ENCODE results near the gene NTRK2.

DNA sequence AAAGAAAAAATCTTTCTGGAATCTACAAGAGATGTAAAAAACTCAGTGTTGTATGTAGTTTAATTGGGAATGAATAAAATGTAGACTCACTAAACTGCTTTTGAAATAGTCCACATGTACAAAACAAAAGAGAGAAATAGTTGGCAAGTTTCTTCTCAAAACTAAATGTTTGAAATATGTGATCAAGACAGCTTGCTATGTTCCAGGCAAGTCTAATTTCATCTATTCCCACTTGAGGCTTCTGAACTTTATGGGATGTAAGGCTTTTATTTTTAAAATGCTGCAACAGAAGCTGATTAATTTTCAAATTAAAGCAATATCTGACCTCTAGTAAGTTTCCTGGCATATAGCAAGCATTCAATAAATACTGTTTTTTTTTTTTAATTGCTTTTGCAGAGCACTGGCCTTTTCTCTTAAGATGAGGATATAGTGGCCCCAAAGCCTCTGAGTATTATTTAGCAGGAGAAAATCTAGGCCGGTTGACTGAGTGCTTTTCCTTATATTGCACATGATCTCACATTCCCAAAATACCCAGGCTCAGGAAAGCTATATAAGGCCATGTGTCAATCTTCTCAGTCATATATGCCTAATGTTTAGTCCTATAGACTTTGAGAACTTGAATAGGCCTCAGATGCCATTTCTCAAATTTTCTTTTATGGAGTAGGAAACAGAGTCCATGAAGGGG is 183.2 kb downstream of the NTRK2 start:
- no peak for TF ChIP-seq ZNF76 (tag by site-specific recombination; IDR thresholded peaks at IDR 0.05; ENCODE audit: borderline replicate concordance, low read depth)
- TF ChIP-seq, protein P1, sequence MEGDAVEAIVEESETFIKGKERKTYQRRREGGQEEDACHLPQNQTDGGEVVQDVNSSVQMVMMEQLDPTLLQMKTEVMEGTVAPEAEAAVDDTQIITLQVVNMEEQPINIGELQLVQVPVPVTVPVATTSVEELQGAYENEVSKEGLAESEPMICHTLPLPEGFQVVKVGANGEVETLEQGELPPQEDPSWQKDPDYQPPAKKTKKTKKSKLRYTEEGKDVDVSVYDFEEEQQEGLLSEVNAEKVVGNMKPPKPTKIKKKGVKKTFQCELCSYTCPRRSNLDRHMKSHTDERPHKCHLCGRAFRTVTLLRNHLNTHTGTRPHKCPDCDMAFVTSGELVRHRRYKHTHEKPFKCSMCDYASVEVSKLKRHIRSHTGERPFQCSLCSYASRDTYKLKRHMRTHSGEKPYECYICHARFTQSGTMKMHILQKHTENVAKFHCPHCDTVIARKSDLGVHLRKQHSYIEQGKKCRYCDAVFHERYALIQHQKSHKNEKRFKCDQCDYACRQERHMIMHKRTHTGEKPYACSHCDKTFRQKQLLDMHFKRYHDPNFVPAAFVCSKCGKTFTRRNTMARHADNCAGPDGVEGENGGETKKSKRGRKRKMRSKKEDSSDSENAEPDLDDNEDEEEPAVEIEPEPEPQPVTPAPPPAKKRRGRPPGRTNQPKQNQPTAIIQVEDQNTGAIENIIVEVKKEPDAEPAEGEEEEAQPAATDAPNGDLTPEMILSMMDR (tag by site-specific recombination; IDR thresholded peaks at IDR 0.05), result no peak

All from HEK293 (cell line).